GM21619 (cell line): ENCODE data around the gene TRAF2.

Source experiments
- ATAC-seq: cut with Tn5 transposase; IDR thresholded peaks from one replicate; pipeline ENCODE4 v1.9.1; 2021; ENCODE audit not compliant: unreplicated experiment

The TRAF2 gene

GRCh38 chr9:136946228-136947027 is 60.1 kb downstream of the TRAF2 start:
- ATAC-seq = no peak

DNA sequence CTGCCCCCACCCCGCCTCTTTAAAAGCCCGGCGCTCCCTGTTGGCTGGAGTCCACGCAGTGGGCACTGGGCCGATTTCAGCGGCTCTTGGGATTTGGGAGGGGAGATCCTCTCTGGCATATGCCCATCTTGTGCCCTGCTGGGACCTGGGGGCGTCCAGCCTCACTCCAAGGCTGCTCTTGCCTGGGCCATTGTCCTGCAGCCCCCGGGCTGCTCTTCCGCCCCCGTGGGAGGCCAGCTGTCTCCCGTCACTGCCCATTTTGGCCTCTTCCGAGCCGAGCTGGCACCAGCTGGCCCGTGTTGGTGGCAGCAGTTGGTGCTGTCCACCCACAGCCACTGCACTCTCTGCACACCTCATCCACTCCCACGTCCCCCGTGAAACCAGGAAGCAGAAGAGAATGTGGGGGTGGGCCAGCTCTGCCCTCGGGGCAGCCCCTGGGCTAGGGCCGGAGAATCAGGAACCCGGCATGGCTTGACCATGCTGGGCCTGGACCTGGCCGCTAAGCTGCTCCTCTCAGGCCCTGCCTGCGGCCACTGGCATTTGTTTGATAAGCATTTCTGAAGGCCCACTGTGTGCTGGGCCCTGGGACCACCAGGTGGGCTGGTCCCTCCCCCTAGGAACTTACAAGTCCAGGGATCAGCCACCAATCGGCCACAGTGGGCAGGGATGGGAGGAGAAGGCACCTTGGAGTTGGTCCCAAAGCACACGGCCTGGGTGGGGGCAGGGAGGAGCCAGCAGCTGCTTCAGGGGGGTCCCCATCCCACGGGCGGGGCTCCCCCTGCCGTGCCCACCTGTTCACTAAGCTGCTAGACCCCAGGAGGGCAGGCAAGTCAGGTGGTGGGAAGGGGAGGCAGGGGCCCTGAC is 60.9 kb downstream of the TRAF2 start:
- ATAC-seq = no peak

DNA sequence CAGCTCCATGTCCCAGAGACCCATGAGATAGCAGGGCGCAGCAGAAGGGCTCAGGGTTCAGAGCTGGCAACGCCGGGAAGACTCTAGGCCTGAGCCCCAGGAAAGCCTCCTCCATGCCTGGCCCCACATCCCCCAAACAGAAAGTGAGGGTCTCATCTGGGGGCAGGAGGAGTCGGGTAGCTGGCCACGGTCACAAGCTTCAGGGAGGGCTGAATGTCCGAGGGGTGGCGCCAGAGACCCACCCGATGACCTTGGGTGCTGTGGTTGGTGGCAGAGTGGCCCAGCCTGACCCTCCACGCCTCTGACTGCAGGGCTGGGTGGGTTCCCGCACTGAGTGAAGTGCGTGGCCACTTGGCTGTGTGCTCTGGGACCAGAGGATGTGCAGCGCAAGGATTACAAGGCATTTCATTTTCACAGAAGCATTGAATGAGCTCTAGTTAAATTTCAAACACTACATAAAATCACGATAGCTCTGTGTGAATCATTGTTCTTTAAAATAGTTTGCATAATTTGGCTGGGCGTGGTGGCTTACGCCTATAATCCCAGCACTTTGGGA is 61.7 kb downstream of the TRAF2 start:
- ATAC-seq = no peak

DNA sequence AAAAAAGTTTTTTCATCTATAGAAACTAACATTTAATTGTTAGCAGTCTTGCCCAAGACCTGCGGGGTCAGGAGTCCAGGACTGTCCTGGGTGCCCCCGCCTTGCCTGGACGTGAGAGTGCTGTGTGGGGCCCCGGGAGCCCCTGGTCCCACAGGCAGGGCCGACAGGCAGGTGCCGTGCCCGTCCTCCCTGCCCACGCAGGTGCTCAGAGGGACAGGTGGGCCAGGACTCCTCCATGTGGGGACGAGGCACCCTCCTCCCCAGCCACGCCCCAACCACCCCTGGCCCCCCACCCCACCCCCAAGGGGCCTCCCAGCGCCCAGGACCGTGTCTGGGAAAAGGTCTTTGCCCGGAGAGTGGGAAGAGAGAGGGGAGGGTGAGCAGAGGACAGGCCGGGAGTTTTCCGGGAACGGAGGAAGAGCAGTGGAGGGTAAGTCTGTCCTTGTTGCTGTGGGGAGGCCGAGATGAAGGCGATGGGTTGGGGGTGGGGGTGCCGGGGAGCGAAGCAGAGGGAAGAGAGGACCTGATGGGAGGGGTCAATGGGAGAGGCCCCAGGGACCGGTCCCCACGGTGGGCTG is 63.0 kb downstream of the TRAF2 start:
- no peak for ATAC-seq

DNA sequence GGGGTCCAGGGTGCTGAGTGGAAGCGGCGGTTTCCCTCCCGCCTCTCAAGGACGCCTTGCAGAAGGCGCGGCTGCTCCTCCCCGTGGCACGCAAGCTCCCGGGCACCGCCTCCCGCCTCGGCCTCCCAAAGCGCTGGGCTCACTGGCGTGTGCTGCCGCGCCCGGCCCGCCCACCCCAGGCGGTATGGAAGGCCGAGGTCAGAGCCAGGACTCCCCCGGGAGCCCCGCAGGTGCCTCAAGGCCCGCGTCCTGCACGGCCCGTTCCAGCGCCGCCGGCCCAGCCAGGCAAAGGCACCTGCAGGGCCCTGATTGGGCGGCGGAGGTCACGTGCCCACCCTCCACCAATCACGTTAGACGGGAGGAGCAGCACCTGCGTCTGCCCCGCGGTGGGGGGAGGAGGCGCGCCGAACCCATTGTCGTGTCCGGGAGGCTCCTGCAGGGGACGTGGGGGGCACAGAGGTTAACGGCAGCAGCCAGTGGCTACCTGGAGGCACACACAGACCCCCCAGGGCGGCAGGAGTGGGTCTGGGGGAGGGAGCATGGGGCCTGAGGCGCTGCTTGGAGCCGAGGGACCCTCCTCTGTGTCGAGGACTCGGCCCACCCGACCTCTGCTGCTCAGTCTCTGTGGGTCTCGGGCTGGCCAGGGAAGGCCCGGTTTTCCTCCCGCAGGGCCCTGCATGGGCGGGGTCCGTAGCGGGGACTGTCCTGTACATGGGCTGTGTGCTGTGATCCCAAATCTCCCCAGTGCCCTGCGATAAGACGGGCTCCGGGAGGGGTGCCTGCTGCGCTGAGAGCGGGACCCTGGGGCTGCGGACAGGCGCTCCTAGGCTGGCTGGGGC is 63.7 kb downstream of the TRAF2 start:
- peak; percentile 73 for ATAC-seq

GRCh38 chr9:136950656-136951276 is 64.5 kb downstream of the TRAF2 start:
- ATAC-seq = no peak

DNA sequence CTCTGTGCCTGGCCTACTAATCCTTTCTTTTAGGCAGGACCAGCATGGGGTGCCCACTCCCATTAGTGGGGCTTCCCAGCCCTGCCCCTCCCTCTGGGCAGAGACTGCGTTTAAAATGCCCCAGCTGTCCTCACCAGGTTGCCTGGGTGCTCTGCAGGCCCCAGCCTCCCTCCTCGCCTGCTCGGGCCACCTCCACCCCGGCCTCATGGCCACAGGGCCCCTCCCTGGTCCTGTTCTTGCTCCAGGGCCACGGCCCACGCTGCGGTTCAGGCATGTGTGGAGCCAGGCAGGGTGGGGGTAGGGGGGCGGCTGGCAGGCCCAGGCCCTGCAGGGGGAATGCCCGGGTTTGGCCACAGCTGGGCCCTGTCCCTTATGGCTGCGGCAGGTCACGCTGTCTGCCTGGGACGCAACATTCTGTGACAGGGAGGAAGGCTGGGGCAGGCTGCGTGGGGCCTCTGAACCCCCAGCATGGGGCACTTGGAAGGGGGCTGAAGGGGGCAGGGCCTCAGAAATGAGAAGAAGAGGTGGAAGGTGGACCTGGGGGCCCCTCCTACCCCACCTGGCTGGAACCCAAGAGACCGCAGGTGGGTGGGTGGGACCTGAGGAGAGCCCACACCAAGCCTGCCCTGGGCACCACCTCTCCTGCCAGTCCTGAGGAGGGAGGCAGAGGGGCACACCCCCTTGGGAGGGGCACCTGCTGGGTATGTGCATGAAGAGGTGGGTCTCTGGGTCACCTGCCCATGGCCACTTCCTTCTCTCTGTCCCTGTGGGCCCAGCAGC is 65.4 kb downstream of the TRAF2 start, which contains the start of gene LCN12:
Gene LCN12 (plus strand): TSS at position 733 of the 780 bp plus-strand sequence. CDS start 55 bp downstream, outside the sequence.
- no peak for ATAC-seq

DNA sequence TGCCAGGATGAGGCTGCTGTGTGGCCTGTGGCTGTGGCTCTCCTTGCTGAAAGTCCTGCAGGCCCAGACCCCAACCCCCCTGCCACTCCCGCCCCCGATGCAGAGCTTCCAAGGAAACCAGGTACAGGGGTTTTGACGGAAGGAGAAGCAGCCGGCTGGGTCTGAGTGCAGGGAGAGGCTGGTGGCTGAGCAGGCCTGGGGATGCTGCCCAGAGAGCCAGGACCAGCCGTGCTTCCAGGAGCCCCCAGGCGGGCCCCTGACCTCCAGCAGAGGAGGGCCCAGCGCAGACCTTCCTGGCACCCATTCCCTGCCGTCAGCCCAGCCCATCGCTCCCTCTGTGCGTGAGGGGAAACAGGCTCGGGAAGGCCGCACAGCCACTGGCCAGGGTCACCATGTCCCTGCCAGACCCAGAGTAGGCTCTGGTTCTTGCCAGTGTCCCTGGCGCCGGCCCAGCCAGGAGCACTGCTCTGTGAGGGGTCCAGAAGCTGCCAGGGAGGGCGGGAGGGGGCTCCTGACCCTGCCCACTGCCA is 66.1 kb downstream of the TRAF2 start:
- no peak for ATAC-seq

GRCh38 chr9:136952876-136953770 is 66.8 kb downstream of the TRAF2 start:
- no peak for ATAC-seq

DNA sequence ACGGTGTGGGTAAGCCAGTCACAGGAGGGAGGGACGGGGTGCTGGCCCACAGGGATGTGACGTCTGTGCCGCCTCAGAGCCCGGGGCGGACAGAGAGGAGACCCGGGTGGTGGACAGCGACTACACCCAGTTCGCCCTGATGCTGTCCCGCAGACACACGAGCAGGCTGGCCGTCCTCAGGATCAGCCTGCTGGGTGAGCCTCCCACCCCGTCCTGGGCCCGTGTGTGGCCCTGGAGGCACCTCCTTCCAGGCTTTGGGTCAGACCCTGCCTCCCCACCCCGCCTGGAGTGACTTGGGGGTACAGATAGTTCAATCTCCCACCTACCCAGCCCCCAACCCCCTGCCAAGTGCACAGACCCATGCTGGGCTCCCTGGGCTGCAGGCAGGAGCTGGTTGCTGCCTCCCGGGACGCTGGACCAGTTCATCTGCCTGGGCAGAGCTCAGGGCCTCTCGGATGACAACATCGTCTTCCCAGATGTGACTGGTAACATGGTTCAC is 67.5 kb downstream of the TRAF2 start:
- ATAC-seq = no peak

GRCh38 chr9:136954270-136955083 is 68.2 kb downstream of the TRAF2 start:
- no peak for ATAC-seq

GRCh38 chr9:136955202-136955942 is 69.1 kb downstream of the TRAF2 start:
- ATAC-seq = no peak

DNA sequence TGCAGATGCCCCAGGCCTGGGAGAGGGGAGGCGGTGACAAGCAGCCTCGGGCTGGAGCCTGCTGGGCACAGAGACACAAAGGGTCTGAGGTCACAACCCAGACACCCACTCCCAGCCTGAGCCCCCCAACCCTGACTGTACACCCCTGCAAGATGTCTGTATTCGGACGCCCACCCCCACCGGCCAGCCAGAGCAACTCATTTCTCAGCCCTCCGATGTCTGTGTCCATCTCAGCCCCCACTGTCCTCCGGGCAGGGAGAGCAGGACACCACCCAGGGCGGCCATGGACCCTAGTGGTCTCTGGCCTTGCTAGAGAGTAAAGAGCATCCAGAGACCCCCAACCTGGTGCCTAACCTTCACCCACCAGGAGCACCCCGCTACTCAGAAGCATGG is 69.6 kb downstream of the TRAF2 start:
- ATAC-seq = no peak

DNA sequence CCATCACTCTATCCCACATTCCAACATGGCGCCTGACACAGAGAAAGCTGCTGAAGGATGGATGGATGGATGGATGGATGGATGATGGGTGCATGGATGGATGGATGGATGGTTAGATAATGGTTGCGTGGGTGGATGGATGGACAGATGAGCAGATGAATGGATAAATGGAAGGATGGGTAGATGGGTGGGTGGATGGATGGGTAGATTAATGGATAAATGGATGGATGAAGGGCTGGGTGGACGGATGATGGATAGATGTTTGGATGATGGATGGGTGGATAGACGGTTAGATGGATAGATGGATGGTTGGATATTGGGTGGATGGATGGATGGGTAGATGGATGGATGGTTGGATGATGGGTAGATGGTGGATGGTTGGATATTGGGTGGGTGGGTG is 70.3 kb downstream of the TRAF2 start:
- no peak for ATAC-seq

DNA sequence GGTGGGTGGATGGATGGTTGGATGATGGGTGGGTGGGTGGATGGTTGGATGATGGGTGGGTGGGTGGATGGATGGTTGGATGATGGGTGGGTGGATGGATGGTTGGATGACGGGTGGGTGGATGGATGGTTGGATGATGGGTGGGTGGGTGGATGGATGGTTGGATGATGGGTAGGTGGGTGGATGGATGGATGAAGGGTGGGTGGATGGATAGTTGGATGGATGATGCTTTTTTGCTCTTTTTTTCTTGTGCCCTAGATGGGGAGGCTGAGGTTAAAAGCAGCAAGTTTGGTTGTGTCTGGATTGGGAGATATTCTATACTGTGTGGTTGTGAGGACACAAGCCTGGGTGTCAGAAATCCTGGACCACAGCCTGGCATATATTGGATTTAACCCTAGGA is 71.1 kb downstream of the TRAF2 start:
- no peak for ATAC-seq

DNA sequence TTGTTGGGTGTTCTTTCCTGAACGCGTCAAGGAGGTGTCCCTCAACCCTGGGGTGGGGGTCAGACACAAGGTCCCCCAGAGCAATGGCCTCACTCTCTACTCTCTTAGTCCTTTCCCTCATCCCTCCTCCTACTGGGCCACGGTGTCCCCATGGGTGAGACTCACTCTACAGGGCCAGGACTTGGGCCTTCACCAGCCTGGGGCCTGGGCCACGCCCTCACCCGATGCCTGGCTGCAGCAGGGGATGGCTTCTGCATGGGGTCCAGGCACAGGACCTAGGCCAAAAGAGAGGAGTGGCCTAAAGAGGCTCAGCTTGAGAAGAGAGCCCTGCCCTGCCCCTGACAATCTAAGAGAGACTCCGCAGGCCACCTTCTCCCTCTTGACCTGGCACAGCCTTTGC is 71.6 kb downstream of the TRAF2 start:
- no peak for ATAC-seq
